NCI-H146 (cell line): ENCODE measurements around the gene PRKCE.

Experiments
- DNase-seq: peaks from one replicate; lab custom pipeline; 2025; lab: John Stamatoyannopoulos, UW

Gene PRKCE

DNA sequence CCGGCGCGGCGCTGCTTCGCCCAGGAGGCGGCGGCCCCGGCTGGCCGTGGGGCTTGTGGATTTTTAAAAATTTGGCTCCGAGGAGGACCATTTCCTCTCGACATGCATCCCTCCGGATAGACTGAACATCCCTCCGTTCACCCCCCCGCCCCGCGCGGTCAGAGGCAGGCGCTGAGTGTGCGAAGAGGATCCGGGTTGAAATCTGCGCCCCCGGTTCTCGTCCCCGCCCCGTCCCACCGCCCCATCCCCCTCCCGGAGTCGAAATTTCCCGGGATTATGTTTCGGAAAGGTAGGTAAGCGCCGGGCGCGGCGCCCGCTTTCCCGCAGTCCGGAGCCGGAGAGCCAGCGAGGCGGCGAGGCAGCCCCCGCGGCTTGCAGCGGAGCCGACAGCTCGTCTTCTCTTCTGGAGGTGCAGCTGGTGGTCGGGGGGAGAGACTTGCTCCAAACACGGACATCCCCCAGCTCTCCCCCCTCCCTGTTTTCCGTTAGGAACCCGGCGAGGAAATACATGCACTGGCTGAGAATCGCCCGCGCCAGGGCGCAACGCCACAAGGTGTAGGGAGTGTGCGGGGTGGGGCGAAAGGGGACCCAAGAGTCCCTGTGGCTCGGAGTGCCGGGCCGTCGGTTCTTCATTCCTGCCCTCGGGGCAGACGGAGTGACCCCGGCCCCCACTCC lies at the start of gene PRKCE:
TSS of gene PRKCE (plus strand) at position 261 of the 675 bp plus-strand sequence.
- DNase-seq, result peak; percentile 69

DNA sequence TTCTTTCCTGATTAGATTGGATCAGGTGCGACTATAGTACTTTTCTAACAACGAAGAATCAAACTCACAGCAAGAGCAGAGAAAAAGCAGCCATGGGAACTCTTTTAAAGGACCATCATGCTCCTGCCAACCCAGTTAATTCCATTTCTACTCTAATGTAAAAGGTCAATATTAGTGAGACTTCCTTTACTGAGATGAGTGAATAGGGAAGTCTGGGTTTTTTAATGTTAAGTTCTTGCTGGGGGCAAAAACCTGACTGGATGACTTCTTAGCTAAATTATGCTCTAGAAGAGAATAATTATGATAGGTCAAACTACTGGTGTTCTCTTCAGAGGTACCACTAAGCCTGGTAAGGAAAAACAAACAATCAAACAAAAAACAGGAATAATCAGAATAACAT lies 48.9 kb upstream of the PRKCE start:
- DNase-seq, result no peak

DNA sequence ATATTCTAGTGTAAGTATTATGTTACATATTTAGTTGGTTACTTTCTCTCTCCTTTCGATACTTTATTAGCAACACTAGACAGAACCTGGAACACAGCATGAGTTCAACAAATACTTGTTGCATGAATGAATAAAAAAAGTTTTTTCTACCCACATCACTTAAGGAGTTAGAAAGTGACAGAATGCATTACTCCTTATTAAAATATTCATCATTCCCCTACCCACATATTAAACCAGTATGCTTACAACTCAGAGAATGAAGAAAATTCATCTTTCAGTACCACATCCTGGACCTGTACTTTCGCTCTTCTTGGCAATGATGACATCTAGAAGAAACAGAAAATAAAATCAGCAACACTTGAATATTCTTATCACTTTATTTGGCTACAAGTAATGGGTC lies 46.4 kb upstream of the PRKCE start:
- DNase-seq, result no peak

DNA sequence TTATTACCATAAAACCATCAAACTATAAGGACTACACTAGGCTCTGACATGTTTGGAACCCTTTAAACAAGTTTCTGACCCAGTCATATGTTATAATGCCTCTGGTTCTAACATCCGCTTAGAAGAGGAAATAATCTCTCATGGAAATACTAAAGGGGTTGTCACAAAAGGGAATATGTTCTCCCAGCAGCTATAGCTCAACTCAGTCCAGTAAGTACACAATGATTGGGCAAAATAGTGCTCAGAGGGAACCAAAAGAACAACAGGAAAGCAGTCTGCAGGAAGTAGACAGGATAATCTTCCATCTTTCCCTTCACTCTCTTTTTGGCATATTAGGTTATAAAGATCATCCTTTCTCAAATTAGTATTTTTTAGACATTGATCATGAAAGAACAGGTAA lies 44.7 kb upstream of the PRKCE start:
- DNase-seq, result no peak

DNA sequence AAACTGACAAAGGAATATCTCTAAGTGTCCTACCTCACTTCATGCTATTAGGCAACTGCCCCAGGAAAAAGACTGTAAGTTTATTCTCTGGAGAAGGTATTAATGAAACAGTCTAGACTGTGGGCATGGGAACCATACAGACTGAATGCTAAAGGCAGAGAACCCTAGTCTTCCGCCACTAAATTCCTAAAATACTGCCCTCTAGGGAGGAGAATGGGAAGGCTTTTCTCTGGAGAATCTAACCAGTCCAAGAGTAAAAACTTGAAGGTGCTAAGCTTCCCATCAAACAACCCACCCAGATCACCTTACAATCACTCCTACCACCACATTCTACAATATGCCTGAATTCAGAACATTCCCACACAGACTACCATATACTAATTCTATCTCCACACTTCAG lies 43.8 kb upstream of the PRKCE start:
- DNase-seq, result peak; percentile 16

DNA sequence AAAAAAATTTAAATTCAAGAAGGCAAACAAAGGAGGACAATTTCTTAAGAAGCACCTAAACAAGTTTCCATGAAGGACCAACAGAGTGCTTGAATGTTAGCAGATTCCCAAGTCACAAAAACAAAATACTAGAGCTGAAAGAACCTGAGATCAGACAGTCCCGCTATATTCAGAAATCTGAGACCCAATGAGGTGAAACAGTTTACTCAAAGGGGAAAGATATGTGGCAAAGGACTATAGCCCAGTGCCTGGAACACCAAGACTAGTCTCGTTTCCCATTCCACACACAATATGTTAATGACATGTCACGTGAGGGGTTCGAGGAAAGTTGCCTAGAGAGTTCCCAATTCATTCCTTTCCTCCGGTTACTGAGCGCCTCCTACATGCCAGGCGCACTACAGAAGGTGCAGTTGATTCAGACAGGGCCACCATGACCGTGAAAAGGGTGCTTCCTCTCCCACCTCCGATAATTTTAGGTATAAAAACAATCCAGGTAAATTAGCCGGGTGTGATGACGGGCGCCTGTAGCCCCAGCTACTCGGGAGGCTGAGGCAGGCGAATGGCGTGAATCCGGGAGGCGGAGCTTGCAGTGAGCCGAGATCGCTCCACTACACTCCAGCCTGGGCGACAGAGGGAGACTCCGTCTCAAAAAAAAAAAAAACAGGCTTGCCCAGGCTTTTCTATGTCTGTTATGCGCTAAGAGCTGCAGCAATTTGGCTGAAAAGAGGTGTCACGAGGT lies 41.0 kb upstream of the PRKCE start:
- peak; percentile 67 for DNase-seq

DNA sequence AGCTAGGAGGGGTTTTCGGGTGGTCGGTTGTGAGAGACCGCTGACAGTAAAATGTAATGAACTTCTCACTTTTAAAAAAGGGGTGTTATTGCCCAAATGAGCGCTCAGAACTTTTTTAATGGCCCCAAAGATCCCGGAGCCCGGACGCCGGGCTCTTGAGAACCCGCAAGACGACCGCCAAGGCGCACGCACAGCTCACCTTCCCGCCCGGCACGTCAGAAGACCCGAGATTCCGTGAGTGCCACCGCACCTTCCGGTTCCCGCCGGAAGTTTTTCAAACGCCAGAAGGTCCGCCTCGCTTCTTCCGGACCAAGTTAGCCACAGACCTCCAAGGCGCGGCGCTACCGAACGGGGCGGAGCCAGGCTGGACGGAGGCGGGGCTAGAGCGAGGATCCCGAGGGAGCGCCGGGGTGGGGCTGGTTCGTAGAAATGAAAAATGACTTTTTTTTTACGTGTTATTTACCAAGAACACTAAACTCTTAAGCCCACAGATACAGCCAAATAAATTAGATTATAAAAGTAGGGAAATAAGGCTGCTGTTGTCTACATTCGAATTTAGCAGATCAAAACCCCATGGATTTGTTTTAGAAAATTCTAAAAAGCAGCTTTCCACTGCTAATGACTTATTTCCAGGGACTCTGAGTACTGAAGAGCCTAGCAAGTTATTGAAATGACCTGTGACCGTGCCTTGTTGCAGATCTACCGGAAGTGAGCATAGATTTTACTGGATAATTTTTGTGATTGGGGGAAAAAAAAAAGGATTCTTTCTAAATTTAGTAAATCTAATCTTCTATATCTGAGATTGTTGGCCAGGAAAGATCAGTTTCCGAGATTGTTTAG lies 40.2 kb upstream of the PRKCE start, which contains the start of gene SRBD1:
TSS of gene SRBD1 (minus strand) at position 248 of the 840 bp plus-strand sequence. CDS start 5,826 bp downstream, outside the sequence.
- DNase-seq, result peak; percentile 96

DNA sequence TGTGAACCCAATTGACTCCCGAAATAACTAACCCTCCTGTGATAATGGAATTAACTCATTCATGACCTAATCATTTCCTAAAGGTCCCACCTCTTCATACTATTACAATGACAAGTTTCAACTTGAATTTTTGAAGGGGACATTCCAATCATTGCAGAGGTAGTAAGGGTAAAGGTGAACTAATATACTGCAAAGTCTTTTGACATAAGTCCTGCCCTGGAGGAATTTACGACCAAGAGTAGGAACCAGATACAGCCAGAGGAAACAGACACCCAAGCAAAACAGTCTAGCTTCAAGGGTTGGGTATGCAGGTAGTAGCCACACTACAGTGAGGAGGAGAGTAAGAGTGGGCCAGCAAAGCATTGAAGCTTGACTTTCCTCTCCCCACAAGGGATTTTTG lies 39.2 kb upstream of the PRKCE start:
- DNase-seq, result no peak

DNA sequence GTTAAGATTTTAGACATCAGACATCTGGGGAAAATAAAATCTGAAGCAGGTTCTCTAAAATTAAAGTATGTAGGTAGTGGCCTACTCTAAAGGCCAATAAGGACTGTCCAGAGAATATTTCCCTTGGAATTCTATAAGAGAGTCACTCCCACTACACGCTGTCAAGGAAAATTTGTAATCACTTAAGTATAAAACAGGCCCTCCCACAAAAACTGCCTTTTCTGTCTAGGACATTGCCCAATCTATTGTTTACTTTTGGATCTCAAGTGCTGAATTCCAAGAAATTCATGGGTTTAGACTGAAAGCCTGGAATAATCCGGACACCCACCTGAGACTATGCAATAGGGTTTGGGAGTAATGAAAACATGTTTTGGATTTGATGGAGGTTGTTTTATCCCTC lies 38.7 kb upstream of the PRKCE start:
- no peak for DNase-seq

DNA sequence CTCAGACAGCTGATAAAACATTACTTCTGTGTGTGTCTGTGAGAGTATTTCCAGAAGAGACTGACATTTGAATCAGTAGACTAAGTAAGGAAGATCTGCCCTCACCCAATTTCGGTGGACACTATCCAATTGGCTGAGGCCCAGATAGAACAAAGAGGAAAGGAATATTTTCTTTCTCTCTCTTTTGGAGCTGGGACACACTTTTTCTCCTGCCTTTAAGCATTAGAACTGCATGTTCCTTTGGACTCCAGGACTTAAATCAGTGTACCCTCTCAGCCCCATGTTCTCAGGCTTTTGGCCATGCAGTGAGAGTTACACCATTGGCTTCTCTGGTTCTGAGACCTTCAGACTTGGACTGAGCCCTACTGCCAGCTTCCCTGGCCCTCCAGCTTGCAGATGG lies 37.1 kb upstream of the PRKCE start:
- no peak for DNase-seq

DNA sequence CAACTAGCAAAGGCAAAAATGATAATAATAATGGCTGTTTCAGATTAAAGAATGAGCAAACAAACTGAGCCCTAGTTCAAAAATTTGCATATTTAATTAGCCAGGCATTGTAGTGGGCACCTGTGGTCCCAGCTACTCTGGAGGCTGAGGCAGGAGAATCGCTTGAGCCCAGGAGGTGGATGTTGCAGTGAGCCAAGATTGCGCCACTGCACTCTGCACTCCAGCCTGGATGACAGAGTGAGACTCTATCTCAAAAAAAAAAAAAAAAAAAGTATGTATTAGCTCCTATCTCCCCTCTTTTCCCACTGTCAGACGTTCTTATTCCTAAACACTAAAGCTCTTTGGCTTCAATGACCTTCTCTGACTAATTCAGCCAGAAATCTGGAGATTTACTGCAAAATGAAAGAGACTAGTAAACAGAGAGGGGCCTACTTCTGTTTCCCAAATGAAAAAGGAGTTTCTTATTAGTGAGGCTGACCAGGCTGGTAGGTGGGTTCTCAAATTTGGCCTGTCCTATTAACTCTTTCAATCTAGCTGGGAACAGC lies 36.5 kb upstream of the PRKCE start:
- no peak for DNase-seq

DNA sequence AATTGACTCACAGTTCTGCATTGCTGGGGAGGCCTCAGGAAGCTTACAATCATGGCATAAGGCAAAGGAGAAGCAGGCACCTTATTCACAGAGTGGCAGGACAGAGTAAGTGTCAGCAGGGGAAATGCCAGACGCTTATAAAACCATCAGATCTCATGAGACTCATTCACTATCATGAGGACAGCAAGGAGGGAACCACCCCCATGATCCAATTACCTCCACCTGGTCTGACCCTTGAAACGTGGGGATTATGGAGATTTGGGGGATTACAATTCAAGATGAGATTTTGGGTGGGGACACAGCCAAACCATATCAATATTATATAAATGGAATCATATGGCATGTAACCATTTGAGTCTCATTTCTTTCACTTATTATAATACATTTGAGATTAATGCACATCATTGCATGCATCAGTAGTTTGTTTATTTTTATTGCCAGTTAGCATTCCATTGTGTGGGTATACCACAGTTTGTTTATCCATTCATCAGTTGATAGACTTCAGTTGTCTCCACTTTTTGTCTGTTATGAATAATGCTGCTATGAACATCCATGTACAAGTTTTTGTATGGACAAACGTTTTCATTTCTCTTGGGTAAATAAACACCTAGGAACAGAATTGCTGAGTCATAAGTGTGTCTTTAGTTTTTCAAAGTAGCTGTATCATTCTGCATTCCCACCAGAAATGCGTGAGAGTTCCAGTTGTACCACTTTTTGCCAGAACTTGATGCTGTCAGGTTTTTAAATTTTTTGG lies 34.6 kb upstream of the PRKCE start:
- no peak for DNase-seq

DNA sequence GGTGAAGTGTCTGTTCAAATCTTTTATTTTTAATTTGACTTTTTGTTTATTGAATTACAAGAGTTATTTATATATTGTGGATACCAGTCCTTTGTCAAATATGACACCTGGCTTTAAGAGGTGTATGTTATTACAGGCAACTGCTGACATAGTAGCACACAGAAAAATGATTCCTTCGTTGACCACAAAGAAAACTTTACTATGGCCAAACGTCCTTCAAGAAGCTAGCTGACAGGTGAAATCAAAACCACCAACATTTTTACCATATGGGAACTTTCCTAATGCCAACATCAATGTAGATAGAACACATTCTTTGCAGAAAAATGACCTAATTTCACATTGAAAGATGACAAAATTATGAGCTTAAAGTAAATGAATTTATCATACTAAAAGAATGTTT lies 34.0 kb upstream of the PRKCE start:
- no peak for DNase-seq

DNA sequence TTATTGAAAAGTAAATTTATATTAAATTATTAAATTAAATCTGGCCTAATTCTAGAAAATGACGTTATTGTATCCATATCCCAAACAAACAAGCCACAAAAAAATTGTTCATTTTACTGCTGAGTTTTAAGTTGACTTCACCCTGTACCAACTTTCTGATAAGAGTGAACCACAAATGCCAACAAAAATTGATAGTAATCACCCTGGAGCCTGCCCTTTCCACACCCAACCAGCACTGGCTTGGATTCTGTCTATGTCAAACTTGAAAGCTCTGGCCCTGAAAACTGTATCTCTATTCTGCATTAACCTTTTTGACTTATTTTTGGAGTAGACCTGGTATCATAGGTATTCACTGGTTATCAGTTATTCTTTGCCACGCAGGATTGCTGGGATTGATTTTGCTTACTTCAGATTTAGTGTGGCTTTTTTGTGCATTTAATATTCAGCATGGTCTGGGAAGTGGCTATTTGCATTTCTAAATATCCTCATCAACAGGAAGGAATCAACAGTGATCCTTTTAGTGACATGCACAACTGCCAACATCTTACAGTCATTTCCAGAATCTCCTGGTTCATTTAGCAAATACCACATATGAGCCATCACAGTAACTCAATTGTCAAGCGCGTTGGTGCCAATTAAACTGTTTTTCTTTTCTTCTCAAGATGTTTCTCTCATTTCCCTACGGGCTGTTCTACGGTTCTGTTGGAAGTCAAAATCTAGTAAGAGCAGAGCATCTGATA lies 29.0 kb upstream of the PRKCE start:
- DNase-seq, result no peak

DNA sequence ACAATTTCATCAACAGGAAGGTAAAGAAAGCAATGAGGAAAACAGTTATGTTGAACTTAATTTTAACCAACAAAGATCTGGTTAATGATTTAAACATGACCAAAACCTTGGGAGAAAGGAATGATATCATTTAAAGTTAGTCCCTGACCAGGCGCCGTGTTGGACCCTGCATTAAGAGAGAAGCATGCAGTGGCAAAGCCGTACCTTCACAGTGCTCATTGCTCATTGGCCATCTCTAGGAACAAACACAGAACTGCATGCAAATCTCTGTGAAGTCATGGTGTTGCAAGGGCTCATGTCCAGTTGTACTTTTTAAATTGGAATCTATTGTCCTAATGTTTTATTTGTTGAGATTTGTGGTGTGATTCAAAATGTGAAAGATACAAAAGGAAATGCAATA lies 28.4 kb upstream of the PRKCE start:
- DNase-seq, result no peak

DNA sequence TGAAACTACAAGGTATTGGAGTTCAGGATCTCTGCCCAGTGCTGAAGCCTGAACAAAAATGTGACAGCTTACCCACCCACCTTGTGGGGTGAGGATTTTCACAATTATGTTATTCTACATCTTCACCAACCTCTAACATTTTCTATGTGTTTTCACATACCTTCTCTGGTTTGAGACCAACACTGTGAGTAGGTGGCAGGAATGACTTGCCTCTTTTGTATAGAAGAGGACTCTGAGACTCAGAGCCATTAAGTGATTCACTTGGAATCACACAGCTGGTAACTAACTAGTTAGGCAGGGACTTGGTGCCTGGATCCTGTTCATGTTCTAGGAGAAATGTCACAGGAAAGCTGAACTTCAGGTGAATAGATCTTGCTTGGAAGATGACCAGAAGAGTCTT lies 25.7 kb upstream of the PRKCE start:
- DNase-seq, result peak; percentile 16

DNA sequence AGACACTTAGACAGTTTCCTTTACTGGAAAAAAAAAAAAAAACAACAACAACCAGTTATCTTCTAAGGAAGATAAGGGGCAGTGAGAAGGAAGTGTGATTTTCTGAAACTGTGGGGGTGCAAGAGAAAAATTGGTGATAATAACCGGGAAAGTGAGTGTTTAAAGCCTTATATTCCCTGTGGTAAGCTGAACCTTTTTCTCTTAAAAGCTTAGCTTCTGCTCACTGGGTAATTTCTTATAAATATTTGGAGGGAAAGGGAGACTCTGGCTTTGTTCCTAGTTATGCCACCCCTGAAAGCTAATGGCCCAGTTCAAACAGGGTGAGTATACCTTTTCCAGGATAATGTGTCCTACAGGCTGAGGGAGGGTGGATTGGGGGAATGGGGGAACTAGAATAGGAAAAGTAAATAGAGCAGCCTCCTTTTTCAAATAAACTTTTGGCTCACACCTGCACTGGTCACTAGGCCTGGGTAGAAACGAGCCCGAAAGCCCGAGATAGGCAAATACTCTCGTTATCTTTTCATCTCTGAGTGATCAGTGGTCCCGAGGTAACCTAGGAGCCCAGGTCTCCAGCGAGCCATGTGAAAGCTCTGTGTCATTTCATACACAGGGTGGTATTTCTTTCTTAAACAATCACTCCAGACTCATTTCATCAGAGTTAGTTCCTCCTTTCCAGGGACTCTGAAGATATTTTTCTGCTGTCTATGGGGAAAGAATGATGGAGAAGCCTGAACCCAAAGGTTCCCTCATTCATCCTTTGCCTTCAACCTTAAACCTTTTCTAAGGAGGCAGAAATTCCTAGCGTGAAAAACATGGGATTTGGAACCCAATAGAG lies 24.9 kb upstream of the PRKCE start:
- peak; percentile 85 for DNase-seq

DNA sequence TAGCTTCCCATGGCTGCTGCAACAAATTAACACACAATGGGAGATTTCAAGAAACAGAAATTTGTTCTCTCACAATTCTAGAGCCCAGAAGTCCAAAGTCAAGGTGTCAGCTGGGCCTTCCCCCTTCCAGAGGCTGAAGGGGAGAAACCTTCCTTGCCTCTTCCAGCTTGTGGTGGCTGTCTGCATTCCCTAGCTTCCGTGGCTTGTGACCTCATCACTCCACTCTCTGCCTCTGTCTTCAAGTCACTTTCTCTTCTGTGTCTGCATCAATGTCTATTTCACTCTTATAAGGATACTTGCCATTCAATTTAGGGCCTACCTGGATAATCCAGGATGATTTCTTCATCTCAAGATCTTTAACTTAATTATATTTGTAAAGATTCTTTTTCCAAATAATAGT lies 23.6 kb upstream of the PRKCE start:
- DNase-seq, result no peak

DNA sequence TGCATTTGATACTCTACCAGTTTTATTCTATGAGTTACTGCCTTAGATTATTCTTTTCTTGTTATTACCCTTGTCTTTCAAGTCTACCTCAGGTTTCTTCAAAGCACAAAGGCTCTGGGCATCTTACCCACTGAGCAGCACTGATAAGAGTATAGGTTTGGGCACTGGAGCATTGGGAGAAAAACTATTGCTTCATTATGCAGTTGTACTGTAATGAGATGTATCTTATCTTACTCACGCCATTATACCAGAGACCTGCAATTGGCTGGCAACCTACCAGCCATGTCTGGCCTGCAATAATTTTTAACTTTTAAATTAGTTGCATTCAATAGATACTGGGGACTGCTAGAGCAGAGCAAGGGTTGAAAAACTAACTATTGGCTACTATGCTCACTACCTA lies 21.5 kb upstream of the PRKCE start:
- DNase-seq, result no peak

DNA sequence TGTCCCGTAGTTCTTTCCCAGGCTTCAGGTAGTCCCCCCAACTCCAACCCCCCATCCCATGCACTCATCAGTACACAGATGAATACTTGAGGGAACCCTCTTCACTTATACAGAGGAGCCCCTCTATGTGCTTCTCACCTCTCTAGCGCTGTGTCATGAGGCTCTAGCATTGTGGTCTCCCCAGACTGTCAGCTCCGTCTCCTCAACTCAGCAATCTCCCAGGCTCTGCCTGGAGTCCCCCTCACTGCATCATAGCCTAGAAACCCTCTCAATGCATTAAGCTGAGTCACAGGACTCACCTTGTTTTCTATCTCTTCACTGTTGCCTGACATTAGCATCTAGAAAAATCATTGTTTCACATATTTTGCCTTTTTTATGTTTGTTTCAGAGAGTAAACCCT lies 20.2 kb upstream of the PRKCE start:
- DNase-seq, result no peak
